ENCODE measurements around the gene ERV3-1.
A peak's percentile ranks its signal among the peaks of the same experiment; 100 is the strongest.
"Not testable (repeated sequence)": the region's sequence is repeated elsewhere in the genome, so short reads cannot be mapped to it uniquely, and the experiment has no call there.

Gene ERV3-1

GRCh38 chr7:64950673-64951072 is 55.8 kb downstream of the ERV3-1 start:
- H3K4me1 ChIP-seq (ENCODE audit: control insufficient read depth, insufficient read depth, low read length); H3K9me3 ChIP-seq (ENCODE audit: control insufficient read depth, insufficient read depth, low read length); H3K36me3 ChIP-seq (ENCODE audit: control insufficient read depth, insufficient read depth, low read length); H3K4me3 ChIP-seq (ENCODE audit: low read depth, low read length); H3K9ac ChIP-seq (ENCODE audit: low read depth, low read length): not testable (repeated sequence)
- H3K27me3 ChIP-seq (ENCODE audit: control insufficient read depth, insufficient read depth, low read length): peaks cover 24% of the 10 kb centered on the region

- H3K4me1 ChIP-seq (ENCODE audit: control insufficient read depth, insufficient read depth, low read length); H3K4me3 ChIP-seq (ENCODE audit: low read depth, low read length); H3K9me3 ChIP-seq (ENCODE audit: control insufficient read depth, insufficient read depth, low read length); H3K9ac ChIP-seq (ENCODE audit: low read depth, low read length); H3K36me3 ChIP-seq (ENCODE audit: control insufficient read depth, insufficient read depth, low read length): not testable (repeated sequence)
- H3K27me3 ChIP-seq (ENCODE audit: control insufficient read depth, insufficient read depth, low read length): peaks cover 26% of the 10 kb centered on the region
Measured at GRCh38 chr7:64948774-64949173, 57.7 kb downstream of the ERV3-1 start.

- Histone ChIP-seq H3K9ac (ENCODE audit: low read depth, low read length) (peak overlapping the region; percentile 76), H3K4me3 (ENCODE audit: low read depth, low read length) (peak overlapping the region; percentile 61), H3K27me3 (ENCODE audit: control insufficient read depth, insufficient read depth, low read length) (peaks cover 26% of the 10 kb centered on the region)
Measured at GRCh38 chr7:64947252-64948000, 59.1 kb downstream of the ERV3-1 start.

GRCh38 chr7:64946772-64947171 is 59.7 kb downstream of the ERV3-1 start:
- Histone ChIP-seq H3K4me3 (ENCODE audit: low read depth, low read length) (peak overlapping the region; percentile 61), H3K27me3 (ENCODE audit: control insufficient read depth, insufficient read depth, low read length) (peaks cover 26% of the 10 kb centered on the region), H3K9me3 (ENCODE audit: control insufficient read depth, insufficient read depth, low read length) (no peaks in the 10 kb centered on the region), H3K4me1 (ENCODE audit: control insufficient read depth, insufficient read depth, low read length) (no peaks in the 10 kb centered on the region), H3K36me3 (ENCODE audit: control insufficient read depth, insufficient read depth, low read length) (no peaks in the 10 kb centered on the region), H3K9ac (ENCODE audit: low read depth, low read length) (peak overlapping the region; percentile 76)

More at GRCh38 chr7:64947252-64948000, 59.1 kb downstream of the ERV3-1 start:
- no peaks in the 10 kb centered on the region for H3K9me3 ChIP-seq (ENCODE audit: control insufficient read depth, insufficient read depth, low read length)
- H3K4me1 ChIP-seq (ENCODE audit: control insufficient read depth, insufficient read depth, low read length): no peaks in the 10 kb centered on the region
- no peaks in the 10 kb centered on the region for H3K36me3 ChIP-seq (ENCODE audit: control insufficient read depth, insufficient read depth, low read length)

- Histone ChIP-seq H3K4me1 (ENCODE audit: control insufficient read depth, insufficient read depth, low read length) (no peaks in the 10 kb centered on the region), H3K9ac (ENCODE audit: low read depth, low read length) (no peak overlapping the region), H3K36me3 (ENCODE audit: control insufficient read depth, insufficient read depth, low read length) (no peaks in the 10 kb centered on the region), H3K4me3 (ENCODE audit: low read depth, low read length) (no peak overlapping the region), H3K9me3 (ENCODE audit: control insufficient read depth, insufficient read depth, low read length) (no peaks in the 10 kb centered on the region), H3K27me3 (ENCODE audit: control insufficient read depth, insufficient read depth, low read length) (peaks cover 26% of the 10 kb centered on the region)
Measured at GRCh38 chr7:64945503-64946175, 60.8 kb downstream of the ERV3-1 start.

- H3K9me3 ChIP-seq (ENCODE audit: control insufficient read depth, insufficient read depth, low read length); H3K4me1 ChIP-seq (ENCODE audit: control insufficient read depth, insufficient read depth, low read length); H3K4me3 ChIP-seq (ENCODE audit: low read depth, low read length); H3K9ac ChIP-seq (ENCODE audit: low read depth, low read length); H3K36me3 ChIP-seq (ENCODE audit: control insufficient read depth, insufficient read depth, low read length): not testable (repeated sequence)
- peaks cover 26% of the 10 kb centered on the region for H3K27me3 ChIP-seq (ENCODE audit: control insufficient read depth, insufficient read depth, low read length)
Measured at GRCh38 chr7:64944667-64945502, 61.6 kb downstream of the ERV3-1 start.

All from iPS-15b (cell line).